Peyer's patch (tissue), 4 donors: Measurements from ENCODE around the gene SLC16A12.

Experiments
- POLR2A ChIP-seq, 2 donors: fragments of 450-650 bp; IDR thresholded peaks; one replicate each; pipeline ENCODE4 v1.5.1; 2017; ENCODE audit warnings: antibody characterized with exemption in 2 of 2, mild to moderate bottlenecking in 2 of 2, moderate library complexity in 2 of 2
- TF ChIP-seq, protein P1 (sequence below), 6 experiments: fragments of 450-650 bp in 4 of 6; fragments of 200-600 bp in 2 of 6; sonication (generic) in 1 of 6; IDR thresholded peaks; one replicate each; pipeline ENCODE4 v1.5.1; 2017 to 2019; ENCODE audit warnings: antibody characterized with exemption in 6 of 6, mild to moderate bottlenecking in 3 of 6, moderate library complexity in 1 of 6

- TF ChIP-seq, protein P1, sequence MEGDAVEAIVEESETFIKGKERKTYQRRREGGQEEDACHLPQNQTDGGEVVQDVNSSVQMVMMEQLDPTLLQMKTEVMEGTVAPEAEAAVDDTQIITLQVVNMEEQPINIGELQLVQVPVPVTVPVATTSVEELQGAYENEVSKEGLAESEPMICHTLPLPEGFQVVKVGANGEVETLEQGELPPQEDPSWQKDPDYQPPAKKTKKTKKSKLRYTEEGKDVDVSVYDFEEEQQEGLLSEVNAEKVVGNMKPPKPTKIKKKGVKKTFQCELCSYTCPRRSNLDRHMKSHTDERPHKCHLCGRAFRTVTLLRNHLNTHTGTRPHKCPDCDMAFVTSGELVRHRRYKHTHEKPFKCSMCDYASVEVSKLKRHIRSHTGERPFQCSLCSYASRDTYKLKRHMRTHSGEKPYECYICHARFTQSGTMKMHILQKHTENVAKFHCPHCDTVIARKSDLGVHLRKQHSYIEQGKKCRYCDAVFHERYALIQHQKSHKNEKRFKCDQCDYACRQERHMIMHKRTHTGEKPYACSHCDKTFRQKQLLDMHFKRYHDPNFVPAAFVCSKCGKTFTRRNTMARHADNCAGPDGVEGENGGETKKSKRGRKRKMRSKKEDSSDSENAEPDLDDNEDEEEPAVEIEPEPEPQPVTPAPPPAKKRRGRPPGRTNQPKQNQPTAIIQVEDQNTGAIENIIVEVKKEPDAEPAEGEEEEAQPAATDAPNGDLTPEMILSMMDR (IDR thresholded peaks at IDR 0.05), result no peak
- no peak for TF ChIP-seq POLR2A (IDR thresholded peaks at IDR 0.05)
Measured at GRCh38 chr10:89463846-89464537, 71.4 kb downstream of the SLC16A12 start.
